NCI-H82 treated with DMSO at 0.1 percent for 48 hours (cell line): ENCODE data around the gene KLHL12.
A peak's percentile ranks its signal among the peaks of the same experiment; 100 is the strongest.
"Not testable (repeated sequence)": the region's sequence is repeated elsewhere in the genome, so short reads cannot be mapped to it uniquely, and the experiment has no call there.

Source experiments
- DNase-seq: peaks from one replicate; lab custom pipeline; 2025; ENCODE audit not compliant: unreplicated experiment; lab: John Stamatoyannopoulos, UW

Gene KLHL12

DNA sequence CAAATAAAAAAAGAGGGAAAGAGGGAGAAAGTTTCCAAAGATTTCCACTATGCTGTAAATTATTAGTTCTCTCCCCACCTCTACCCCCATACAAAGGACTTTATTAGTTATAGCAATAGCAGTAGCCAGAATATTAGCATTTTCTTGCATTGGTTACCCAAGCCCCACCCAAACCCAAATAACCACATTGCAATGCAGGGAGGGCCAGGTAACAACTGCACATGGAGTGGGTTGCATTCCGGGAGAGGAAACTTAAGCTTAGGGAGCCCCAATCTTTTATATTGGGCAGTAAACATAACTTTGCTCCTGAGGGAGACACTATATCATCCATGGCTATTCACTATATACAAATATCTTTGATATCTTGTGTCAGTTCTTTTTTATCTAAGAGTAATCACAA, 25.1 kb upstream of the KLHL12 start:
- DNase-seq = no peak

GRCh38 chr1:202951437-202951836, 24.4 kb upstream of the KLHL12 start:
- DNase-seq = peak; percentile 99

DNA sequence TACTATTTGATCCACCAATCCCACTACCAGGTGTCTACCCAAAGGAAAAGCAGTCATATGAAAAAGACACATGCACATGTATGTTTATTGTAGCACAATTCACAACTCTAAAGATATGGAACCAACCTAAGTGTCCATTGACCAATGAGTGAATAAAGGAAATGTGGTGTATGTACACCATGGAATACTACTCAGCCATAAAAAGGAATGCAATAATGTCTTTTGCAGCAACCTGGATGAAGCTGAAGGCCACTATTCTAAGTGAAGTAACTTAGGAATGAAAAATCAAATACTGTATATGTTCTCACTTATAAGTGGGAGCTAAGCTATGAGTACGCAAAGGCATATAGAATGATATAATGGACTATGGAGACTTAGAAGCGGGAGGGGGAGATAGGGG, 18.4 kb upstream of the KLHL12 start:
- DNase-seq = no peak

GRCh38 chr1:202944438-202944921, 17.4 kb upstream of the KLHL12 start:
- no peak for DNase-seq

- DNase-seq = no peak
These were observed 15.4 kb upstream of the KLHL12 start for GRCh38 chr1:202942426-202942825.

DNA sequence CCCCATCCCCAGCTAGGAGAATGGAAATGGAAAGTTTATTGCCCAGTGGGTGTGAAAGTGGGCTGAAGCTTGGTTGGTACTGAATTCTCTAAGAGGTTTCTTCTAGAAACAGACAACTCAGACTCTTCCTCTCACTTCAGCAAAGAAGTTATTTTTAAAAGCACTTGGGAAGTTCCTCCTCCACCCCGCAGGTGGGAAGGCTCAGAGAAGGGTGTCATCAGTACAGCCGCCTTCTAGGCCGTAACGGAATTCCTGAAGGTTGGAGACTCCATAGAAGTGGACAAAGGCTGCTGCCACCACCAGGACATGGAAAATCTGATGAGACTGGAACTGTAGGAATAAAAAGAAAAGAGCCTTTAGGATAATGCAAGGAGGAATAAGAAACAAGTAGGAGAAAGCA, 14.3 kb upstream of the KLHL12 start:
- no peak for DNase-seq

DNA sequence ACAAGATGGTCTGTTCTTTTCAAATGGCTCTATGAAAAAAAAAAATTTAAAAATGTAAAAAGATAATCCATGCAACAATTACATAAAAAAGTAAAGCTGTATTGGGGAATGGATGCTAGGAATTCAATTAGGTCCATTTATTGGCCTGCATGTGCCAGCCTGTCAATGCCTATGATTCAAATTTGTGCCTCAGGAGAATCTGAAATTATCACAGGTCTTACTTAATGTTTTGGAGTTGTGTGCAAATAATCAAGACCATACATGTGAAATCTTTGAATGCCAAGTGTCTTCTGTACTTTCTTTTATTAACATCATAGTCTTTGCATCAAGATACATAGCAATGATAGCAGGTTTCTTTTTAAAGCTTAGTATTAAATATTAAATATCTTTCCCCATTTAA, 13.5 kb upstream of the KLHL12 start:
- no peak for DNase-seq

GRCh38 chr1:202938287-202938925, 11.4 kb upstream of the KLHL12 start:
- DNase-seq = no peak

DNA sequence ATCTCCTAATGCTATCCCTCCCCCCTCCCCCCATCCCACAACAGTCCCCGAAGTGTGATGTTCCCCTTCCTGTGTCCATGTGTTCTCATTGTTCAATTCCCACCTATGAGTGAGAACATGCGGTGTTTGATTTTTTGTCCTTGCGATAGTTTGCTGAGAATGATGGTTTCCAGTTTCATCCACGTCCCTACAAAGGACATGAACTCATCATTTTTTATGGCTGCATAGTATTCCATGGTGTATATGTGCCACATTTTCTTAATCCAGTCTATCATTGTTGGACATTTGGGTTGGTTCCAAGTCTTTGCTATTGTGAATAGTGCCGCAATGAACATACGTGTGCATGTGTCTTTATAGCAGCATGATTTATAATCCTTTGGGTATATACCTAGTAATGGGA, 9.4 kb upstream of the KLHL12 start:
- not testable (repeated sequence) for DNase-seq

- DNase-seq = no peak
These were observed 8.8 kb upstream of the KLHL12 start for GRCh38 chr1:202935844-202936243.

- no peak for DNase-seq
These were observed 7.7 kb upstream of the KLHL12 start for GRCh38 chr1:202934755-202935154.

DNA sequence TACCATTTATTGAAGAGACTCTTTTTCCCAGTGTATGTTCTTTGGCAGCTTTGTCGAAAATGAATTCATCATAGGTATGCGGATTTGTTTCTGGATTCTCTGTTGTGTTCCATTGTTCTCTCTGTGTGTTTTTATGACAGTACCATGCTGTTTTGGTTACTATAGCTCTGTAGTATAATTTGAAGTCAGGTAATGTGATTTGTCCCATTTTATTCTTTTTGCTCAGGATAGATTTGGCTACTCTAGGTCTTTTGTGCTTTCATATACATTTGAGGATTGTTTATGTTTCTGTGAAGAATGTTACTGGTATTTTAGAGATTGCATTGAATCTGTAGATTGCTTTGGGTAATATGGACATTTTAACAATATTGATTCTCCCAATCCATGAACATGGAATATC, 5.4 kb upstream of the KLHL12 start:
- DNase-seq = no peak

- no peak for DNase-seq
These were observed 3.5 kb downstream of the KLHL12 start for GRCh38 chr1:202923533-202923932.

- DNase-seq = no peak
These were observed 7.4 kb downstream of the KLHL12 start for GRCh38 chr1:202919615-202920014.

DNA sequence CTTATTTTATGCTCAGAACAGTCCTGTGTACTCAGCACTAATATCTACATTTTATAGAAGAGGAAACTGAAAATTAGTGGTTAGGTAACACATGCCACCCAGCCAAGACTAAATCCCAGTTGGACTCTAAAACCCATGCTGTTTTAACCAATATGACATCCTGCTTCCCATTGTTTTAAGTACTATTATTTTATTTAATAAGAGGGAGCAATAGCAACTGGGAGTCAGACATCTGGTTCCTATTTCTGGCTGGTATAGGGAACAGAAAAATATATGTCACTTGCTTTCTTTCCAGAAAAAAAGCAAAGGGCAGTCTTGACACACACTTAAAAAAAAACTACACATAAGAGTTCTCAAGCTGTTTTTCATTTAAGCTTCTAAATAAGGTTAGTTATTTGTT, 11.9 kb downstream of the KLHL12 start:
- DNase-seq = no peak

DNA sequence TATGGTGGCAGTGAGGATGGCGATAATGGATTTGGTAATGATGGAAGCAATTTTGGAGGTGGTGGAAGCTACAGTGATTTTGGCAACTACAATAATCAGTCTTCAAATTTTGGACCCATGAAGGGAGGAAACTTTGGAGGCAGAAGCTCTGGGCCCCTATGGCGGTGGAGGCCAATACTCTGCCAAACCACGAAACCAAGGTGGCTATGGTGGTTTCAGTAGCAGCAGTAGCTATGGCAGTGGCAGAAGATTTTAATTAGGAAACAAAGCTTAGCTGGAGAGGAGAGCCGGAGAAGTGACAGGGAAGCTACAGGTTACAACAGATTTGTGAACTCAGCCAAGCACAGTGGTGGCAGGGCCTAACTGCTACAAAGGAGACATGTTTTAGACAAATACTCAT, 14.6 kb downstream of the KLHL12 start:
- DNase-seq = not testable (repeated sequence)

DNA sequence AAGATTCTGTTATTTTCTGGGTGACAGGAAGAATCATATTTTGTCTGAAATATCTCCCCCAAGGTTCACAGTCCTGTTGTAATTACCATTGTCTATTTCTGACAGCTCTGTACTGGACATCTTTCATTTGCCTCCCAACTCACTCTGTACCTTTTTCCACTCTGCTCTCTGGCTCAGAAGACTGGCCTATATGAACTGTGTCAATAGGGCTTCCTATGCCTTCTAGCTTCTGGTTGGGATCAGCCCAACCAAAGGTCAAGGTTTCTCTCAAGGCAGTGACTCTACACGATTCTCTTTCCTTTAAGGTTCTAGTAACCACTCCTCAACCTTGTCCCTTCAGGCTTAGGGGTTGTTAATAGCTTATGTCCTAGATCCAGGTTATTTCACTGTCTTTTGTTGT, 17.5 kb downstream of the KLHL12 start:
- DNase-seq = no peak

GRCh38 chr1:202908998-202909397, 18.0 kb downstream of the KLHL12 start:
- no peak for DNase-seq

- DNase-seq = no peak
These were observed 21.7 kb downstream of the KLHL12 start for GRCh38 chr1:202905331-202905730.

DNA sequence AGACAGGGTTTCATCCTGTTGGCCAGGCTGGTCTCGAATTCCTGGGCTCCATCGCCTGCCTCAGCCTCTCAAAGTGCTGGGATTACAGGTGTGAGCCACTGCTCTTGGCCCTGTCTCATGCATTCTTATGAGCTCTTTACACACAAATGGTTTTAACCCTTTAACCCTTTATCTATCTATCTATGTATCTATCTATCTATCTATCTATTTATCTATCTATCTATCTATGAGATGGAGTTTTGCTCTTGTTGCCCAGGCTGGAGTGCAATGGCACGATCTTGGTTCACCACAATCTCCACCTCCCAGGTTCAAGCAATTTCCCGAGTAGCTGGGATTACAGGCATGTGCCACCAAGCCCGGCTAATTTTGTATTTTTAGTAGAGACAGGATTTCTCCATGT, 23.2 kb downstream of the KLHL12 start:
- not testable (repeated sequence) for DNase-seq

DNA sequence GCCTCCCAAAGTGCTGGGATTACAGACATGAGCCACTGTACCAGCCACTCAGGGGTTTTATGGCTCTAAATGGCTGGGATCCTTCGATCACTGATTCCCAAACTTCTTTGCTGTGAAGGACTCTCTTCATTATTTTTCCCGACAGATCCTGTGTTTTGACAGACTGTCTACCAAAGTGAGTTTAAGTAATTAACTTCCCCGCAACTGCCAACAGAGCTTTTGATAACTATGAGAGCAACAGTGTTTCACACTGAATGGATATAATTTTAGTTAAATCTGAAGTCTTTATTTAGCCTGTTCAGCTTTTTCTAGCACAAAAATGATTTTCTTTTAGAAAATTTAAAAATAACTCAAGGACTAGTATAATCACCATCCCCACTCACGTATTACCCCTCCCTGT, 25.5 kb downstream of the KLHL12 start:
- no peak for DNase-seq

DNA sequence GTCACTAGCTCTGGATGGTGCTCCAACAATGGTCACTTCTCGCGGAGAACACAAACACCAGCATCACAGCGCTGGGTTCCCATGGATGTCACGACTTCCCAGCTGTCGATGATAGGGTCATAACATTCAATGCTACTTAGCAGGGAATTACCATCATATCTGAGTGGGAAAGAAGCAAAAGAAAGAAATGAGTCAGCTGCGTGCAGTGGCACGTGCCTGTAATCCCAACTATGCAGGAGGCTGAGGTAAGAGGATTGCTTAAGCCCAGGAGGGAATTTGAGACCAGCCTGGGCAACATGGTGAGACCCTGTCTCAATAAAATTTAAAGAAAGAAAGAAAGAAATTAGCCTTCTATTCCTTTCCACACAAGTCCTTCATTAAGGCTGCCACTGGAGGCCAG, 34.5 kb downstream of the KLHL12 start:
- DNase-seq = no peak

DNA sequence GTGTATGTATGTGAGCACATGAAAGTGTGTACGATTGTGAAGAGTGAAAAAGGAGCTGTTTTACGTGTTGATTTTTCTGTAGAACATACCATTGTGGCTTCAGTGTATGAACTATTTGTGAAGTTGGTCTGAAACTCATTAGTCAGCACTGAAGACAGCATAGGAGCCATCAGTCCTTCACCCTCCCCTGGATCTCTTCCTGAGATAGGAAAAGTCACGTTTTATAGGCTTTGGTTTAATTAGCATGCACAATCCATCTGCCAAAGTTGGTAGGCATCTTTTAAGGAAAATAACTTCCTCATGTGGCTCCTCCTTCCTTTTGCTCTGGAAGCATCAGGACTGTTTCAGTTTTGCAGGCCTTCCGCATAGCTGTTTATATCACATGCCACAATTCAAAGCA, 36.6 kb downstream of the KLHL12 start:
- DNase-seq = no peak
